Neural cell (in vitro differentiated cells): Measurements from ENCODE around the gene CKB. TPM values are rescaled to one million over a fixed set of nuclear protein-coding genes. Genes with fewer than 3 reads are reported as not detected.

ENCODE experiments used
- H2AFZ ChIP-seq: fragments of 200-600, 300-800 bp; sonication (generic), shearing (Covaris generic); 2 replicates; pipeline ENCODE4 v1.6.0; 2014; ENCODE audit warnings: low read depth, mild to moderate bottlenecking, antibody characterized with exemption, low read length, moderate library complexity
- H3F3A ChIP-seq: fragments of 200-600 bp; shearing (Covaris generic); 2 replicates; pipeline ENCODE4 v1.6.1; 2016; ENCODE audit warnings: mild to moderate bottlenecking, moderate library complexity, mixed read lengths, antibody characterized with exemption, low read length; ENCODE audit not compliant: insufficient read depth, poor library complexity, severe bottlenecking
- H3K27ac ChIP-seq: fragments of 200-600, 300-800 bp; sonication (generic), shearing (Covaris generic); 2 replicates; pipeline ENCODE4 v1.5.1; 2014; ENCODE audit warnings: mild to moderate bottlenecking, low read length, moderate library complexity
- H3K27me3 ChIP-seq: fragments of 300-800, 200-600 bp; sonication (generic), shearing (Covaris generic); 2 replicates; pipeline ENCODE4 v1.6.0; 2014; ENCODE audit warnings: mild to moderate bottlenecking, low read depth, low read length, moderate library complexity; ENCODE audit not compliant: insufficient read depth
- H3K36me3 ChIP-seq: fragments of 300-800, 200-600 bp; sonication (generic), shearing (Covaris generic); 2 replicates; pipeline ENCODE4 v1.5.1; 2014; ENCODE audit warnings: mild to moderate bottlenecking, antibody characterized with exemption, low read length, moderate library complexity; ENCODE audit not compliant: insufficient read depth
- H3K4me2 ChIP-seq: fragments of 300-800, 200-600 bp; sonication (generic), shearing (Covaris generic); 2 replicates; pipeline ENCODE4 v1.6.0; 2014; ENCODE audit warnings: mild to moderate bottlenecking, low read length
- H3K4me3 ChIP-seq: fragments of 300-800, 200-600 bp; sonication (generic), shearing (Covaris generic); 2 replicates; pipeline ENCODE4 v1.5.1; 2014; ENCODE audit warnings: mild to moderate bottlenecking, low read length, moderate library complexity
- H3K79me2 ChIP-seq: fragments of 200-600 bp; shearing (Covaris generic); replicated peaks from 2 replicates; pipeline ENCODE4 v1.6.0; 2014; ENCODE audit warnings: mild to moderate bottlenecking, low read length, moderate library complexity; ENCODE audit not compliant: insufficient read depth
- H3K9ac ChIP-seq: fragments of 300-800, 200-600 bp; sonication (generic), shearing (Covaris generic); 2 replicates; pipeline ENCODE4 v1.6.1; 2016; ENCODE audit warnings: mild to moderate bottlenecking, low read length, mixed read lengths
- H3K9me2 ChIP-seq: fragments of 200-600 bp; shearing (Covaris generic); 2 replicates; pipeline ENCODE4 v1.6.1; 2016; ENCODE audit warnings: mild to moderate bottlenecking, low read length, mixed read lengths; ENCODE audit not compliant: insufficient read depth
- H3K9me3 ChIP-seq: fragments of 200-600, 300-800 bp; sonication (generic), shearing (Covaris generic); 2 replicates; pipeline ENCODE4 v1.6.1; 2016; ENCODE audit warnings: mild to moderate bottlenecking, mixed run types, low read length, moderate library complexity, mixed read lengths
- H4K20me1 ChIP-seq: fragments of 200-600 bp; shearing (Covaris generic); 2 replicates; pipeline ENCODE4 v1.6.1; 2016; ENCODE audit warnings: mild to moderate bottlenecking, mixed run types; ENCODE audit not compliant: insufficient read depth
- CTCF ChIP-seq: fragments of 450-650 bp; IDR thresholded peaks from 2 replicates; pipeline ENCODE4 v1.5.1; 2014; ENCODE audit warnings: antibody characterized with exemption, mild to moderate bottlenecking, moderate library complexity; ENCODE audit not compliant: poor library complexity, severe bottlenecking
- EP300 ChIP-seq: fragments of 450-650 bp; conservative IDR thresholded peaks from 2 replicates; pipeline ENCODE4 v1.6.1; 2014; ENCODE audit warnings: antibody characterized with exemption, mild to moderate bottlenecking, moderate library complexity; ENCODE audit not compliant: poor library complexity, severe bottlenecking
- EZH2 ChIP-seq: fragments of 200-600, 300-800 bp; shearing (Covaris generic), sonication (generic); IDR thresholded peaks from 2 replicates; pipeline ENCODE4 v1.6.1; 2014; ENCODE audit warnings: antibody characterized with exemption, low read length, borderline replicate concordance, mild to moderate bottlenecking; ENCODE audit not compliant: insufficient read depth, poor library complexity, severe bottlenecking
- MXI1 ChIP-seq: fragments of 450-650 bp; conservative IDR thresholded peaks from 2 replicates; pipeline ENCODE4 v1.6.1; 2014; ENCODE audit warnings: antibody characterized with exemption, mild to moderate bottlenecking; ENCODE audit not compliant: poor library complexity, severe bottlenecking
- POLR2AphosphoS5 ChIP-seq: IDR thresholded peaks from 2 replicates; pipeline ENCODE4 v1.6.1; 2012
- RAD21 ChIP-seq: fragments of 450-650 bp; conservative IDR thresholded peaks from 2 replicates; pipeline ENCODE4 v1.6.1; 2014; ENCODE audit warnings: antibody characterized with exemption, mild to moderate bottlenecking, moderate library complexity
- REST ChIP-seq: IDR thresholded peaks from 2 replicates; pipeline ENCODE4 v1.6.1; 2012; ENCODE audit warnings: borderline replicate concordance
- SMC3 ChIP-seq: fragments of 450-650 bp; conservative IDR thresholded peaks from 2 replicates; pipeline ENCODE4 v1.6.1; 2014; ENCODE audit warnings: antibody characterized with exemption, mild to moderate bottlenecking, moderate library complexity; ENCODE audit not compliant: poor library complexity
- TAF1 ChIP-seq: IDR thresholded peaks from 2 replicates; pipeline ENCODE4 v1.6.1; 2012; ENCODE audit warnings: low read depth
- polyA plus RNA-seq: library from polyadenylated mRNA; depleted of rRNA; stranded (reverse); fragments of >200 nt; gene quantifications from 2 replicates; pipeline ENCODE4 v1.2.3, GENCODE V29; 2014

The CKB gene
- polyA plus RNA-seq, 1 donor from 2014 or later, result 918 TPM

- Histone ChIP-seq H3K79me2 (no peaks in the 10 kb centered on the region), H3K4me2 (no peak overlapping the region), H3F3A (no peaks in the 10 kb centered on the region), H3K36me3 (peaks cover 5% of the 10 kb centered on the region), H3K27ac (no peak overlapping the region), H3K4me3 (no peak overlapping the region), H4K20me1 (no peaks in the 10 kb centered on the region), H3K9me3 (no peaks in the 10 kb centered on the region), H3K27me3 (no peaks in the 10 kb centered on the region), H3K9me2 (no peaks in the 10 kb centered on the region), H2AFZ (no peak overlapping the region), H3K9ac (no peak overlapping the region)
- no peak for TF ChIP-seq CTCF
- TF ChIP-seq MXI1, result no peak
- TF ChIP-seq TAF1, result no peak
These were observed 30.3 kb downstream of the CKB start for GRCh38 chr14:103492156-103492925.

GRCh38 chr14:103491691-103492090, 30.9 kb downstream of the CKB start:
- Histone ChIP-seq H3K4me2 (no peak overlapping the region), H3K36me3 (peaks cover 5% of the 10 kb centered on the region), H3K9me3 (no peaks in the 10 kb centered on the region), H4K20me1 (no peaks in the 10 kb centered on the region), H3K4me3 (no peak overlapping the region), H3F3A (no peaks in the 10 kb centered on the region), H3K9me2 (no peaks in the 10 kb centered on the region), H3K79me2 (no peaks in the 10 kb centered on the region), H3K27me3 (no peaks in the 10 kb centered on the region), H2AFZ (no peak overlapping the region), H3K27ac (no peak overlapping the region), H3K9ac (no peak overlapping the region)
- TF ChIP-seq TAF1 (no peak), REST (no peak), EP300 (no peak), CTCF (no peak), RAD21 (no peak), POLR2AphosphoS5 (no peak), EZH2 (no peak), SMC3 (no peak), MXI1 (no peak)
